Measurements from ENCODE around the gene MAP3K1.
"Not testable (repeated sequence)": the region's sequence is repeated elsewhere in the genome, so short reads cannot be mapped to it uniquely, and the experiment has no call there.

The MAP3K1 gene

GRCh38 chr5:56815658-56816545, 553 bp downstream of the MAP3K1 start:
- no peaks in the 10 kb centered on the region for H3K4me1 ChIP-seq (ENCODE audit: control insufficient read depth, insufficient read depth, low read length)
- H3K27ac ChIP-seq (ENCODE audit: insufficient read depth, low read depth, low read length, poor library complexity, severe bottlenecking) = peak overlapping the region; percentile 33
- WGBS, 2 experiments = 0% methylated on average over 116 of the region's 116 CpGs
- no peaks in the 10 kb centered on the region for H3K9me3 ChIP-seq (ENCODE audit: control insufficient read depth, low read length)
- peak overlapping the region; percentile 77 for H3K4me3 ChIP-seq (ENCODE audit: insufficient read depth, low read depth, low read length)
- peaks cover 37% of the 10 kb centered on the region for H3K27me3 ChIP-seq (ENCODE audit: control insufficient read depth, insufficient read depth, low read length, poor library complexity, severe bottlenecking)
- H3K36me3 ChIP-seq (ENCODE audit: control insufficient read depth, insufficient read depth, low read length) = no peaks in the 10 kb centered on the region

DNA sequence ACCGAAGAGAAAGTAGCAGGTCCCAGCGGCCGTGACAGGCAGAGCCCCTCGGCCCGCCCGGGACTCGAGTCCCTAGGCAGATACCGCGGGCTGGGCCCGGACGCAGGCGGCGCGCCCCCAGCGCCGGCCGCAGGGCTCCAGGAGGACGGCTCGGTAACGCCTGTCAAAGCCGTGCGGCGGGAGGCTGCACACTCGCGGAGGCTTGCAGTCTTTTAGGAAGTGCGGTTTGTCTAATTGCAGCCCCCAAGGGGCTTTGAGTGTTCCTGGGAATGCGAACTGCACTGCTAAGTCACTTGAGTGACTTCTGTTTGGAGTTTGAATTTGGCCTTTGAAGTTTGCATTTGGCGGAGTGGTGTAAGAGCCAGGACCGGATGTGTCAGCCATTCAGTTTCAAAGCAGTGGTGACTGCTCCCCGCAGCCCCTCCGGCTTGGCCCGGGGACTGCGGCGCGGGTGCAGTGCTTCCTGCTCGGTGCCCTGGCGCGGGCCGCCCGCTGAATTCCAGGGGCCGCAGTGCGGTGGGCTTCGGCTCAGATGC, 1.3 kb downstream of the MAP3K1 start:
- Histone ChIP-seq H3K27me3 (ENCODE audit: control insufficient read depth, insufficient read depth, low read length, poor library complexity, severe bottlenecking) (peaks cover 37% of the 10 kb centered on the region), H3K27ac (ENCODE audit: insufficient read depth, low read depth, low read length, poor library complexity, severe bottlenecking) (no peak overlapping the region), H3K9me3 (ENCODE audit: control insufficient read depth, low read length) (no peaks in the 10 kb centered on the region), H3K4me1 (ENCODE audit: control insufficient read depth, insufficient read depth, low read length) (no peaks in the 10 kb centered on the region), H3K36me3 (ENCODE audit: control insufficient read depth, insufficient read depth, low read length) (no peaks in the 10 kb centered on the region), H3K4me3 (ENCODE audit: insufficient read depth, low read depth, low read length) (peak overlapping the region; percentile 77)
- WGBS, 2 experiments = 1% methylated on average over 43 of the region's 43 CpGs

DNA sequence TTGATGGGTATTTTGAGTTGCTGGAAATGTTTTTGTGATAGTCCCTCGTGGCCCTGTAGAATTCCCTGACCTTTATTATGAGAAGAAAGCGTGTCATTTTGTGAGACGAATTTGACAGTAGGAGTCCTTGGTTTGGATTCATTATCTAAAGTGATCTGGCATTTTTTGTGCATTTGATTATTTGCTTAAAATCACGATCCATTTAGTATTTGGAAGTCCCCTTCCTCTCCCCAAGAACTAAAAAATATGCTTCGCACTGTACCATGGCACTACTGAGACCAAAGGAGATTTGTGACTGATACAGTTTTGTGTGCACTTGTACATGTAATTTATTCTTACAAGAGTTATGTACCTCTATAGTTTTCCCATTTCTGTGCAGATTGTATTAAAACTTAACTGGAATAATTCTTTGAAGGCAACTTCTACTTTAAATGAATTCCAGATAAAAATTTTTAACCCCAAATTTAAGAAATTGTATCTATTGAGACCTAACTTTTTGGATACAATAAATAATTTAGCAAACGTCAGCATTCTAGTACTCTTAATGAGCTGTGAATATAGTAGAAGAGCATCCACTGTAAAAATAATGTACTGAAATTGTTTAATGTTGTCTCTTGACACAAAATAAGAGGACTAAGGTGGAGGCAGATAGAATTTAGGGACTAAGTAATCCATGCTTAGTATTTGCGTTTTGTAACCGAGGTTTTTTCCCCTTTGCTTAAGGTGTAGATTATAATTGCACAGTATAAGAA, 2.1 kb downstream of the MAP3K1 start:
- WGBS, 2 experiments = 37 to 42% methylated on average over 7 to 8 of the region's 8 CpGs
- Histone ChIP-seq H3K27me3 (ENCODE audit: control insufficient read depth, insufficient read depth, low read length, poor library complexity, severe bottlenecking) (peaks cover 36% of the 10 kb centered on the region), H3K27ac (ENCODE audit: insufficient read depth, low read depth, low read length, poor library complexity, severe bottlenecking) (no peak overlapping the region), H3K4me1 (ENCODE audit: control insufficient read depth, insufficient read depth, low read length) (no peaks in the 10 kb centered on the region), H3K36me3 (ENCODE audit: control insufficient read depth, insufficient read depth, low read length) (no peaks in the 10 kb centered on the region), H3K4me3 (ENCODE audit: insufficient read depth, low read depth, low read length) (peak overlapping the region; percentile 77), H3K9me3 (ENCODE audit: control insufficient read depth, low read length) (no peaks in the 10 kb centered on the region)

- Histone ChIP-seq H3K27me3 (ENCODE audit: control insufficient read depth, insufficient read depth, low read length, poor library complexity, severe bottlenecking) (peaks cover 25% of the 10 kb centered on the region), H3K27ac (ENCODE audit: insufficient read depth, low read depth, low read length, poor library complexity, severe bottlenecking) (no peak overlapping the region), H3K4me1 (ENCODE audit: control insufficient read depth, insufficient read depth, low read length) (no peaks in the 10 kb centered on the region), H3K4me3 (ENCODE audit: insufficient read depth, low read depth, low read length) (no peak overlapping the region), H3K9me3 (ENCODE audit: control insufficient read depth, low read length) (no peaks in the 10 kb centered on the region), H3K36me3 (ENCODE audit: control insufficient read depth, insufficient read depth, low read length) (no peaks in the 10 kb centered on the region)
- WGBS, 2 experiments = 57% methylated on average over 1 of the region's 3 CpGs; no CpG with 5 or more reads in 1 of the 2 experiments
These were observed 3.2 kb downstream of the MAP3K1 start for GRCh38 chr5:56818450-56819037.

DNA sequence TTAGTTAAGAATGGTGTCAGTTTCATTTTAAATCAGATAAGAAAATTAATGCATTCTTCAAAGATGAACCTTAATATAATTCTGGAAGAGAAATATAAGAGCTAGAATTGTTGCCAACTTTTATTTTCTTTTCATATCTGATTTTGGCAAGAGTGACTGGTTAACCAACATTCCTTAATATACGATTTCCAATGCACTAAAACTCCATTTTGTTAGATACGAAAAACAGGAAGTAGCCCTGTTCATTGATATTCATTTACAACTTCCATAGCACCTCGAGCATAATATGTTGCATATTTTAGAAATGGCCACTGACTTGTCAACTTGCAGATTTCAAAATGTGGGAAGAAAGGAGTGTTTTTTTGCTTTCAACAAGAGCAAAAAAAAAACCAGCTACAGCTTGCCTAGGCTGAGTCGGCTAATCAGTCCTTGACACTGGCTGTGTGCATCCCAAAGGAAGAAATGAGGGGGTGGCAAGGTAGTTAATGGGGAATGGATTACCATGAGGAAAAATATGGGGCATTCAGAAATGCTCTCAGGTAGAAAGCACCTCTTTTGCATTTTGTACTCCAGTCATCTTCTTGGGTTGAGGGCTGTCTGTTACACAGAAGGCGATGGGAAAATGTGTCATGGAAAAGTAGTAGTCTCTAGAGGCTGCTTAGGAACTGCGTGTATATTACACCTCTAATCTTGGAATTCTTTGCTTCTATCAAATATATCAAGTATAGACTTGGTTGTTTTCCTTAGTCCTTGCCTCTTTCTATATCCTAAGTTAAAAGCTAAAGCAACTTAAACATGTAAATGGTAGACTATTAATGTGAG, 3.9 kb downstream of the MAP3K1 start:
- no peak overlapping the region for H3K27ac ChIP-seq (ENCODE audit: insufficient read depth, low read depth, low read length, poor library complexity, severe bottlenecking)
- H3K27me3 ChIP-seq (ENCODE audit: control insufficient read depth, insufficient read depth, low read length, poor library complexity, severe bottlenecking) = peaks cover 18% of the 10 kb centered on the region
- WGBS, 2 experiments = 79 to 84% methylated on average over 5 to 6 of the region's 6 CpGs
- no peaks in the 10 kb centered on the region for H3K4me1 ChIP-seq (ENCODE audit: control insufficient read depth, insufficient read depth, low read length)
- no peak overlapping the region for H3K4me3 ChIP-seq (ENCODE audit: insufficient read depth, low read depth, low read length)
- no peaks in the 10 kb centered on the region for H3K36me3 ChIP-seq (ENCODE audit: control insufficient read depth, insufficient read depth, low read length)
- no peaks in the 10 kb centered on the region for H3K9me3 ChIP-seq (ENCODE audit: control insufficient read depth, low read length)

DNA sequence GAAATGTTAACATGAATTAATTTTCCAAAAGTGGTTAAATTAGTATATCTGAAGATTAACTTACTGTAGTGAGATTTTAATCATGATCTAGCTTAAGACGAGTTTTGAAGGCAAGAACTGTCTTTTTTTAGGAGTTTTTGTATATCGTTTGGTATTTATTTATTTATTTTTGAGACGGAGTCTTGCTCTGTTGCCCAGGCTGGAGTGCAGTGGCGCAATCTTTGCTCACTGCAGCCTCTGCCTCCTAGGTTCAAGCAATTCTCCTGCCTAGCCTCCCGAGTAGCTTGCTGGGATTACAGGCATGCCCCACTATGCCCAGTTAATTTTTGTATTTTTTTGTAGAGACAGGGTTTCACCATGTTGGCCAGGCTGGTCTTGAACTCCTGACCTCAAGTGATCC, 6.5 kb downstream of the MAP3K1 start:
- H3K36me3 ChIP-seq (ENCODE audit: control insufficient read depth, insufficient read depth, low read length); H3K4me3 ChIP-seq (ENCODE audit: insufficient read depth, low read depth, low read length); H3K9me3 ChIP-seq (ENCODE audit: control insufficient read depth, low read length); H3K4me1 ChIP-seq (ENCODE audit: control insufficient read depth, insufficient read depth, low read length); H3K27ac ChIP-seq (ENCODE audit: insufficient read depth, low read depth, low read length, poor library complexity, severe bottlenecking): not testable (repeated sequence)
- peaks cover 11% of the 10 kb centered on the region for H3K27me3 ChIP-seq (ENCODE audit: control insufficient read depth, insufficient read depth, low read length, poor library complexity, severe bottlenecking)
- 91 to 94% methylated on average over 5 of the region's 5 CpGs for WGBS, 2 experiments

DNA sequence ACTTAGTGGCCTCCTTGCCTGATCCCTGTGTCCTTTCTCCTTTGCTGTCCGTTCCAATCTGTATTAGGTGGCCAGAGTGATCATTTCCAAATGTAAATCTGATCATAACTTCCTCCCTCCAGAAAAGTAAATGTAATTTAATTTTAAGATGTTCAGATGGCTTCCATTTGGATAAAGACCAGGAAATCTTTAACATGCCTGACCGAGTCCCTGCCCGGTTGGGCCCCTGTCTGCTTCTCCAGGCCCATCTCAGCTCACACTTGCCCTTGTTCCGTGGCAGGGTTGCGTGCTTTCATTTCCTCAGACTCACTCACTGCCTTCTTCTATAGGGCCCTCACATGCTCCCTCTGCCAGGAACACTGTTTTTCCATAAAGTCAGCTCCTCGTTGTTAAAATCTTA, 7.6 kb downstream of the MAP3K1 start:
- 85 to 87% methylated on average over 6 of the region's 6 CpGs for WGBS, 2 experiments
- H3K36me3 ChIP-seq (ENCODE audit: control insufficient read depth, insufficient read depth, low read length) = no peaks in the 10 kb centered on the region
- no peaks in the 10 kb centered on the region for H3K4me1 ChIP-seq (ENCODE audit: control insufficient read depth, insufficient read depth, low read length)
- H3K27ac ChIP-seq (ENCODE audit: insufficient read depth, low read depth, low read length, poor library complexity, severe bottlenecking) = no peak overlapping the region
- H3K4me3 ChIP-seq (ENCODE audit: insufficient read depth, low read depth, low read length) = no peak overlapping the region
- H3K27me3 ChIP-seq (ENCODE audit: control insufficient read depth, insufficient read depth, low read length, poor library complexity, severe bottlenecking) = peaks cover under 1% of the 10 kb centered on the region
- H3K9me3 ChIP-seq (ENCODE audit: control insufficient read depth, low read length) = no peaks in the 10 kb centered on the region

DNA sequence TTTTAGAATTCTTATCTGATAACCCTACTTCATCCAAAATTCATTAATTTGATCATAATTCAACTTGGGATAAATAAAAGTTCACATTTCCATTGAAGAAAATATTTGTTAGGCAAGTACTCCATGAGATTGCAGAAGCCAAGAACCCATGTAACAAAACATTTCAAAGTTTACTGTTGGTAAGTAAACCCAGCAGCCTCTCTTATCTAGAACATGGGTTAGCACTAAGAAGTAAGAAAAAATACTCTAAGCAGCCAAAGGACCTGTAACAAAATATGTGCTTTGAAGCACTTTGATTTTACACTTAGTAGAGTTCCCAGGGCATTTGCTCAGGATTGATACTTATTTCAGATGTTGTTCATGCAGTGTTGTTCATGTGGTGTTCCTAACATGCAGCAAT, 8.7 kb downstream of the MAP3K1 start:
- H3K27ac ChIP-seq (ENCODE audit: insufficient read depth, low read depth, low read length, poor library complexity, severe bottlenecking) = no peak overlapping the region
- H3K9me3 ChIP-seq (ENCODE audit: control insufficient read depth, low read length) = no peaks in the 10 kb centered on the region
- no peaks in the 10 kb centered on the region for H3K4me1 ChIP-seq (ENCODE audit: control insufficient read depth, insufficient read depth, low read length)
- H3K36me3 ChIP-seq (ENCODE audit: control insufficient read depth, insufficient read depth, low read length) = no peaks in the 10 kb centered on the region
- H3K27me3 ChIP-seq (ENCODE audit: control insufficient read depth, insufficient read depth, low read length, poor library complexity, severe bottlenecking) = no peaks in the 10 kb centered on the region
- H3K4me3 ChIP-seq (ENCODE audit: insufficient read depth, low read depth, low read length) = no peak overlapping the region

- Histone ChIP-seq H3K27me3 (ENCODE audit: control insufficient read depth, insufficient read depth, low read length, poor library complexity, severe bottlenecking) (no peaks in the 10 kb centered on the region), H3K4me3 (ENCODE audit: insufficient read depth, low read depth, low read length) (no peak overlapping the region), H3K4me1 (ENCODE audit: control insufficient read depth, insufficient read depth, low read length) (no peaks in the 10 kb centered on the region), H3K9me3 (ENCODE audit: control insufficient read depth, low read length) (no peaks in the 10 kb centered on the region), H3K27ac (ENCODE audit: insufficient read depth, low read depth, low read length, poor library complexity, severe bottlenecking) (no peak overlapping the region), H3K36me3 (ENCODE audit: control insufficient read depth, insufficient read depth, low read length) (no peaks in the 10 kb centered on the region)
- WGBS, 2 experiments = 92 to 94% methylated on average over 3 of the region's 3 CpGs
These were observed 10.0 kb downstream of the MAP3K1 start for GRCh38 chr5:56825222-56825824.

All from ectodermal cell (in vitro differentiated cells).